NCI-H2227 (cell line): ENCODE data around the gene BPIFB2.

Experiments used
- DNase-seq: peaks from one replicate; lab custom pipeline; 2025; ENCODE audit not compliant: unreplicated experiment; lab: John Stamatoyannopoulos, UW

The BPIFB2 gene

DNA sequence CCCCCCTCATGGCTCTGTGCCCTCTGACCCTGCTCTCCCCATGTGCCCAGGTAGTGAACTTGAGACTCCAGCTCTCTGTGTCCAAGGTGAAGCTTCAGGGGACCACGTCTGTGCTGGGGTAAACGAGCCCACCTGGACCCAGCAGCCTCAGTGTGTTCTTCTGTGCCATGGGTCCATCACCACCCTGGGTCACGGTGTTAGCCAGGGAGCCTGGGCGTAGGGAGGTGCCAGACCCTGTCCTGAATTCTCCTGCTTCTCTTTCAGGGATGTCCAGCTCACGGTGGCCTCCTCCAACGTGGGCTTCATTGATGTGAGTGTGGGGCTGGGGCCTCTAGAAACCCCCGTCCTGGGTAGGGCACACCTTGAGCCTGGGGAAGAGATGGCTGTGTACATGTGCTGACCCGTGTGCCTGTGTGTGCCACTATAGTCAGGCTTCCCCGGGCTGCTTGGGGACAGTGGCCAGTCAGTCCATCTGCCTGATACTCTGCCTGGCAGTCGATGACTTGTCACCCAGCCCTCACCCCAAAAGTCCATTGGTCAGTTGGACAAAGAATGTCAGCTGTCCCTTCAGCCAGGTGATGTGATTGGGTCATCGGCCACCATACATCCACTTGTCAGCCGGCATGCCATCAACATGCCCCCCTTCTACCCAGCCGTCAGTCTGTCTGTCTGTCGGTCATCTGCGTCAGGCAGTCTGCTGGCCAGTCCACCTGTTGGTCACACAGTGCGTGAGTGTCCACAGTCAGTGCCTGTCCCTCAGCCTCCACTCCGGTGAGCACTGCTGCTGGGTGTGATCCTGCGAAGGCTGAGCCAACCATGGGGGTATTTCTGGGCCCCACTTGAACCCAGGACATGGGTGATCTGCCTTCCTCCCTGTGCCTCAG, 13.0 kb downstream of the BPIFB2 start:
- DNase-seq = no peak

DNA sequence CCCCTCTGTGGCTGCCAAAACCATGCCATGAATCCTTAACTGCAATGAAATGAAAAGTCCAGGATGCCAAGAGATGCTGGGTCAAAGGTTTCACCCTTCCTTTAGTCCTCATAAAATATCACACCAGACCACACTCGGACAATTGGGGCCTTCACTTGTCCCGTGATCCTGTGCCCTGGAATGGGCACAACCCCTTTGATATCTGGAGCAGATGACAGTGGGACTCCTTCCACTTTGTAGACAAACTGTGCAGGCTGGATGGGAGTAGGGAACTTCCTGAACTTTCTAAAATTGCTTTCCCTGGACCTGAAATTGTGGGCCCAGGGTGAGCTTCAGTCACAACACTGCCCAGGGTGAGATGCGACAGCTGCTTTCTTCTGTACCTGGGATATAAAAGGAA, 14.4 kb downstream of the BPIFB2 start:
- no peak for DNase-seq

DNA sequence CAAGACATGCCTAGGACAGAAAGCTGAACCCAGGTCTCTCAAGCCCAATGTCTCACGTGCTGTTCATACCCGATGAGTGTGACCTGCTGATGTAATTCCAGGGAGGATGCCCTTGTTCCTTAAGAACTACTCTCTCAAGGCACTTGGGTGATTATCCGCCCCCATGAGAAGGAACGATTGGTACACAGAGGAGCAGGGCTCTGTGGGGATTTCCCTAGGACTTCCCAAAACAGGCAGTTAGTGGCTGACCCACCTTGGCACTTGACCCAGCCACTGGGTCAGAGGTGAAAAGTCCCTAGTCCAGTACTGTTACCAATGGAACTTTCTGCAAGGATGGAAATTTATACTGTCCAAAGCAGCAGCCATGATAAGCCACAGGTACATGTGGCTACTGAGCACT, 14.8 kb downstream of the BPIFB2 start:
- no peak for DNase-seq

DNA sequence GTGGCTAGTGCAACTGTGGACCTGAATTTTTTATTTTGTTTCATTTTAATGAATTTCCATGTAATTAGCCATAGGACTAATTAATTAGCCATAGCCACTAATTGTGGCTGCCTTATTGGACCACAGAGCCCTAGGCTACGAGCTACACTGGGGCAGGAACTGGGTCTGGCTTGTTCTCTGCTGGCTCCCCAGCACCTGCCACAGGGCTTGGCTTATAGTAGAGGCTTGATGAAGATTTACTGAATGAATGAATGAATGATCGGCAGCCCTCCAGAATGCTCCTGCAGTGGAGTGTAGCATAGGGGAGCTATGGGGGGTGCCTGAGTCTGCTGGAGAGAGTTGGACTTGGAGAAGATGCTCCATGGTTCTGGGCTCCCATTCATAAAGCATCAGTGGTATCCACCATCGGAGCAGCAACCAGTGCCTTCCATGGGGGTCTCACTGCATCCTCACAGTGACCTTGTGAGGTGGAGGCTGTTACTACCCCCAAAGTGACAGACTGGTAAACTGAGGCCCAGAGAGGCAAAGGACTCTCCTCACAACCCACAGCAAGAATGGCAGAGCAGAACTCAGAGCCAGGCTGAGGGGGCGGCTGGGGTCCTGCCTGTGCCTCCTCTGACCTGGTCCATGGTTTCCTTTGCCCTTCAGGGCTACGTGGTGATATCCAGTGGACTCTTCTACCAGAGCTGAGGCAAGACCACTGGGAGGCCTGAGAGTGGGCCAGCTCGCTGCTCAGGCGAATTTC, 15.4 kb downstream of the BPIFB2 start:
- no peak for DNase-seq

DNA sequence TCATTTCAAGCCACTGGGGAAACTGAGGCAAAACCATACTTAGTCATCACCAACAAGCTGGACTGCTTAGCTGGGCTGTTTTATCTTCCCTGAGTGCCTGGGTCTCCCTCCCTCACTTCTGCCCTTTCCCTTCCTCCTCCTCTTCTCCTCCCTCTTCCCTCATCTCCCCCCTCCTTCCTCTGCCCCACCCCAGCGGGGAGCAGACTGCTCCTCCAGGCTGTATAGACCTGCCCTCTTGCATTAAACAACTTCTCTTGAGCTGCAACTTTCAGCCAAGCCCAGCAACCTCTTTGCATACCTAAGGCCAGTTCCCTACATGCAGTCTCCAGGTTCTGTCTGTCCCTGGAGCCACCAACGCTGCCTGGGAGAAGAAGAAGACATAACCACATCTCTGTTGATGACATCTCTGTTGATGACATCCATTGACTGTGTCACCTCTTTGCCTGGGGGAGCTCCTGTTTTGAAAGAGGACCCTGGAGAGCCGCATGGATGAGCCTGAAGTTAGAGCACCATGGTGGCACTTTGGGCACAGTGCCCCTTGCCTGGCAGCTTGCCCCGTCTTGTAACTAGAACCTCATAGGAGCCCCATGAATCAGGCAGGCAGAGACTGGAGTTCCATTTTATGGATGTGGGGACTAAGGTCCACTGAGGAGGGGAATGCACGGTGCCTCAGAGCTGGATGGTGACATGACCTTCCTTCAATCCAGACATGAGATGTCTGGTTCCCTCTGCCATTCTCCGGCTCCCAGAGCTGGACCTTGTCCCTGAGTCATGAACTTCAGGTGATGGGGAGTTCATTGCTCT, 16.1 kb downstream of the BPIFB2 start:
- no peak for DNase-seq

DNA sequence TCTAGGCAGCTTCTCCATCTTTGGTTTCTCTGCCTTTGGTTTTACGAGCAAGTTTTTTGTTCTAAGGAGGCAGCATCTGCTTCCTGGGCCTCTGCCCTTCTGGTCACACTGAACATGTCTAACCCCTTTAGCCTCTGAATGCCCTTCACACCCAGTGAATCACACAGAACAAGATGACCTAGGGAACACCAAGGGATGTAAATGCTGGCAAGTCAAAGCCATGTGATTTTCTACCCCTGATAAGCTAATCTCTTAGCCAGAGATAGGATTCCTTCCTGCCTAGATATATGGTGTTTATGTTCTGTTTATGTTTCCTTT, 16.7 kb downstream of the BPIFB2 start:
- no peak for DNase-seq

DNA sequence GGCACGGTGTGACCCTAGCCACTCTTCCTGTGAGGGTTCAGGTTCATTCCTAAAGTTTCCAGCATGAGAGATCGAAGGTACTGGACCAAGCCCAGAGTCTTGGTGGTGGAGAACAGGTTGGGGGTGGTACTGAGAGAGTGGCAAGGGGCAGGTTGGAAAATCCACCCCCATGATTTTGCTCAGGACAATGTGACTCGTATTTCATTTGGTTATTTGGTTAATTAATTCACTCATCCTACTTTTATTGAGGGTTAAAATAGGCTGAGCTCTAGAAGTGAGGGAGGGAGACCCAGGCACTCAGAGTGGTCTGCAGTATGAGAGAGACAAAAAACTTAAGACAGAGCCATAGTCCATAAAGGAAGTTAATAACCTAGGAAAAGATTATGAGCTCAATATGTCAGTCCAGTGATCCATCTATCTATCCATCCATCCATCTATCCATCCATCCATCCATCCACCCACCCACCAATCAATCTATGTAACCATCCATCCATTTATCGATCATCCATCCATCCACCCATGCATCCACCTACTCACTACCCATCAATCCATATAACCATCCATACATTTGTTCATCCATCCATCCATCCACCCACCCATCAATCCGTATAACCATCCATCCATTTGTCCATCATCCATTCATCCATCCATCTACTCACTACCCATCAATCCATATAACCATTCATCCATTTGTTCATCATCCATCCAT, 17.3 kb downstream of the BPIFB2 start:
- no peak for DNase-seq

DNA sequence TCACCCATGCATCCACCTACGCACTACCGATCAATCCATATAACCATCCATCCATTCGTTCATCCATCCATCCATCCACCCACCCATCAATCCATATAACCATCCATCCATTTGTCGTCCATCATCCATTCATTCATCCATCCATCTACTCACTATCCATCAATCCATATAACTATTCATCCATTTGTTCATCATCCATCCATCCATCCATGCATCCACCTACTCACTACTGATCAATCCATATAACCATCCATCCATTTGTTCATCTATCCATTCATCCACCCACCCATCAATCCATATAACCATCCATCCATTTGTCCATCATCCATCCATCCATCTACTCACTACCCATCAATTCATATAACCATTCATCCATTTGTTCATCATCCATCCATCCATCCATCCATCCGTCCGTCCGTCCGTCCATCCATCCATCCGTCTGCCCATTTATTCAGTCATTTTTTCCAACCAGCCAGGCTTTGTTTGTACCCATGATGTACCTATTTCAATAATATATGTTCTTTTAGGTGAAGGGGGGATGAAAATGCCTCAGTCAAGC, 17.9 kb downstream of the BPIFB2 start:
- no peak for DNase-seq

DNA sequence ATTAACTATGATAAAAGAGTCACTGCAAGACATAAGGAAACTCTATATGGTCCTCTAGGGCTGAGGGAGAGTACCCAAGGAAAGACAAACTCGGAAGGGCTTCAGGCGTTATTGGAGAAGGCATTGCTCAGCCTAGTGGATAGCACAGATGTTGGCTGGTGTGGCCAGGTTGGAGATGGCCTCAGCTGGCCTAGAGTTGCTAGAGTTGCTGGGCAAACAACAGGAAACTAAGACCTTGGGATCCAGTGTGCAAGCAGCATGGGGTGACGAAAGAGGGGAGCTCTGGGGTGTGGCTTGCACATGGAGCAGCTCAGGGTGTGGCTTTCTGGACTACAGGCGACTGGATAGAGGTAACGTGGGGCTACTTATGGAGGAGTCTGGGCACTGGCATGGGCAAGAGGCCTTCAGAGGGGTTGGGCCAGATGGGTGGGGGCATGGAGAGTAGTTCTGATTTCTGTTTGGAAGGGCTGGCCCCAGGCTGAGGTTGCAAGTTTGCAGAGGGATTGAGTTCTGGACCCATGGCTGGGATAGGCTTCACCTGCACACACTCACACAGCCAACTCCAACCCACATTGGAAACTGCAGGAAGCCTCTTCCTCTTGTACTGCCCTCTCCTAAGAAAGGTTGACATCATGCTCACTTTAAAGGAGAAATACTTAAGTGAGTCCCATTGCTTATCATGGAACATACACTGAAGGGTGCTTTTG, 18.7 kb downstream of the BPIFB2 start:
- DNase-seq = no peak

DNA sequence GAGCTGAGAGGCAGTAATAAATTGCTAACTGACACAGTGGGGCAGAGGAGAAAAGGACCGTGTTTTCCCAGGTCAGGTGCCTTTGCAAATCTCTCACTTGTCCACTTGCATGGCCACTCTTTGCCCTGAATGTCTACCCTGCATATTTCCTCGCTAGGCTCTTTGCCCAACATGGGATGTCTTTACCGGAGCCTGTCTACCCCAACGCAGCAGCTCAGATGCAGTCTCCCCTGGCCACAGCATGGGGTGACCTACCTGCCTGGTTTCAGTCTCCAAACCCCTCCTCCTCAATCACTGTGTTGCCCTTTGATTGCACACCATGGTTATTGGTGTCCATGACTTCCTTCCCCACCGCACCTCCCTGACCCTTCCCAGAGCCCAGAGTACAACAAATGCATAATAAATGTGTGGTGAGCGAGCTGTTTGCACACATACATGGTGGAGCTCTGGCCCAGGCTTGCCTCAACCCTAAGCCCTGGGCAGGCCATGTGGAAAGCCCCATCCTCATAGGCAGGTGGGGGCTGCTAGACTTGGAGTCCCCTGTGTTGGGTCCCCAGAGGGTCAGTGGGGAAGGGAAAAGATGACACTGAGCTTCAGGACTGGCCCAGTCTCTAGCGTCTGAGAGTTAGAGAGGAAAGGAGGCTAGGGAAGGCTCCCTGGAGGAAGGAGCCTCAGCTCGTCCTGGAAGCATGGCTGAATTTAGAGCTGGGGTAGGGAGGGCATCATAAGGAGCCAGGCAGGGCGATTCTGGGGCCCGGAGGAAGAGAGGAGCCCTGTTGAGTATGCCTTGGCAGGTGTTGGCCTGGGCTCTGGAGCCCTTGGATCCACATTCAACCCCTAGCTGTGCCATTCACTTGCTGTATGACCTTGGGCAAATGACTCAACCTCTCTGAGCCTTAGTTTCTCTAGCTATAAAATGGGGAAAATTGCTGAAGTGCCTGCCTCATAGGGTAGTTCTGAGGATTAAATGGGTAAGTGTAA, 19.6 kb downstream of the BPIFB2 start:
- no peak for DNase-seq

DNA sequence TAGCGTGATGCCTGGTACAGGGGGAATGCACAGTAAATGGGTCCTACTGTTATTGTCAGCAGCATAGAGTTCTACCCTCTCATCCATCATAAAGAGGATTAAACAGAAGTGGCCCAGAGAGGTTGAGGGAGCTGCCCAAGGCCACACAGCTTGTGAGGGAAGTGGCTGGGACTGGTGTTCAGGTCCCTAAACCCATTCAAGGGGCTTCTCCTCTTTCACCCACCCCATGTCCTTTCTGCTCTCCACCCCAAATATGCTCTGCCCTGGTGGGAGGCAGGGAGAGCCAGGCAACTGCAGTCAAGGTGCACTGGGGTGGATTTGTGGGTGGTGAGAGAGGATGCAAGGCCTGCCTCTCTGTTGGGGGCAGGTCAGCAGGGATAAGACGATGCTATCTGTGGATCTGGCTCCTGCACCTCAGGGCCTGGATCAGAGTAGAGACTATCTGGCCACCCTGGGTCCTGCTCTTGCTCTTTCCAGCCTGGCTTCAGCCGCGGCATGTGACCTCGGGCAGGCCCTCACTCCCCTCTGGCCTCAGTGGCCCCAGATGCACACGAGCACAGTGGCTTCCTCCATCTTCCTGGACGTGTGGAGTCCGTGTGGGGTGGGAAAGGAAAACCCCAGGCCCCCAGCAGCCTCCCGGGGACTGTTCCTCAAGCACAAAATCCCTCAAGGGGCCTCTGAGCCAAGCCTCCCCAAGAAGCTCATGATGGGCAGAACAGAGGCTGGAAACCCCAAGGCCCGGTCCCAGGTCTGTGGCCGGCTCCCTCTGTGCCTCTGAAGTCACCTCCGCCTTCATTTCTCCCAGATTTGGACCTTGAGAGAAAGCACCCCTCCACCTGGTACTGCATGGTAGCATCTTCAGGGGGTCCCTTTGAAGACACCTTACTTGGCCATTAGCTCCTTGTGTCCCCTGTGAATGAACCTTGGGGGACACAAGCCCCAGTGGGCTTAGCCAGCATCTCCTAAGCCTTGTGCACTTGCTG, 20.6 kb downstream of the BPIFB2 start:
- no peak for DNase-seq

DNA sequence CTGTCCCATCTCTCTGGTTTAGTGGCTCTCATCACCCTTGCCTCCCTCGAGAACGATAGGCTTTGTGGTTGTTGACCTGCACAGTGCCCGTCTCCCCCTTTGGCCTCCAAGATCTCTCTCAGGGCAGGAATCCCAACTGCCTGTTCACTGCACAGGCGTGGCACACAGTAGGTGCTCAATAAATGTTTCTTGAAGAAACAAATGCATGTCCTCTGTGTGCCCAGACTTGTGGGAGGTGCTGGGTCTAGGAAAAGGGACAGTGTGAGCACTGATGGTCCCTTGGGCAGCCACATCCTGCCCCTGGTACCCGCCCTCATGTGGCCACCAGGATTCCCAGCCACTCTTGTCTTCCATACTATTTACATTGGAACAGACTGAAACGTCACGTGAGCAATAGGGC, 21.4 kb downstream of the BPIFB2 start:
- no peak for DNase-seq

DNA sequence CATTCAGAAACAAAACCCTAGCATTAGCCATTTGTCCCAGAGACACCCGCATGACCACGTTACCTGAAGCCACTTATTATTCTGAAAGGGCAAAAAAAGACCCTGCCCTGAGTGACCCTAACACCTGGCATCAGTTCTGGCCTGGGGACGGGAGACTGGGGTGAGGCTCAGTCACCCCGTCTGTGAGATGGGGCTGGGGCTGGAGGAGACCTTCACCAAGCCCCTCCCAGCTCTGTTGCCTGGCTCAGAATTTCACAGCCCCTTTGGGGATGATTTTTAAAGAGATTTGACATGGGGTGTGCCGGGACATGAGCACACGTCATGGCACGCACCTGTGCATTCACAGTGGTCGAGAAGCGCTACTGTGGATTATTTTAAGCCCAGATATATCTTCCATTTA, 22.6 kb downstream of the BPIFB2 start:
- no peak for DNase-seq

DNA sequence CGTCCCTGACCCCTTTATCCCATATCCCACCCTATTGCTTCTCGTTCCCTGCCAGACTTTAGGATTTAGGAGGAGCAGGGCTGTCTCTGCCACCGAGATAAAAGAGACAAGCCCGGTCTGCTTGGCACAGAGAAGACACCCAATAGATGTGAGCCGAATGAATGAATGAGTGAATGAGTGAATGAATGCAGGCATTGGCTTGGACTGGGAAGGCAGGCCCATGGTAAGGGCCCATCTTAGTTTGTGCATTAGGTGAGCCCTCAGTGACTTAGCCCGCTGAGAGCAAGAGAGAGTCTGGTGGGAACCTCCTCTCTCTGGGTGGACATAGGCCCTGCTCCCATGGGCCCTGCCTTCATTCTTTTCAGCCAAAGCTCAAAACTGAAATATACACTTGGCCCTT, 23.1 kb downstream of the BPIFB2 start:
- no peak for DNase-seq

DNA sequence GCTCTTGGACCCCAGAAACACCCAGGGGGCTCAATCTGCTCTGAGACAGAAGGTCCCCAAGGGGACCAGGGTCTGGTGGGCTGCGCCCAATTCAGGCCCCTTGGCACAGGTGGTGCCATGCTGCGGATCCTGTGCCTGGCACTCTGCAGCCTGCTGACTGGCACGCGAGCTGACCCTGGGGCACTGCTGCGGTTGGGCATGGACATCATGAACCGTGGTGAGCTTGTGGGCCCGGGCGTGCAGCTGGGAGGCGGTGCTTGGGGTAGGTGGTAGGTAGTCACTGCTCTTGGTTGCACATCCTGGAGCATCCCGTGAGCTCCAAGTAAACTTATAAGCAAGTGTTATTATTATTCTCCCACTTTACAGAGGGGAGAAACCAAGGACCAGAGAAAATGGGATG, 24.0 kb downstream of the BPIFB2 start, which contains the start of gene BPIFB6:
Gene BPIFB6 (plus strand): TSS at position 118 of the 400 bp plus-strand sequence. CDS start 0 bp downstream, at position 118.
- no peak for DNase-seq

DNA sequence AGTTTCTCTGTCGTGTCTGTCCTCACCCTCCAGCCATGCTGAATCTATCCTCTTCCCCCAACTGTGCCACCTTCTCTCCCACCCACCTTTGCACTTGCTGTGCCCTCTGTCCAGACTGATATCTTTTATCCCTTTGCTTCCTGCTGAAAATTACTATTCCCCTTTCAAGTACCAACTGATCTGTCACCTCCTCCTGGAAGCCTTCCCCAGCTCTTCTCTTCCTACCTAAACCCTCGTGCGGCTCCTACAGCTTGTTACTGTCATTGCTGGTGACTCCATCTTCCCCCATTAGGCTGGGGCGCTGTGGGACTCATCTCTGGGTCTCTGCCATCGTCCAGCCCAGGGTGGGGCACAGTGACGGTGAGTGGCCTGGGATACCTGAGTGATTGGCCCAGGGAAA, 25.1 kb downstream of the BPIFB2 start:
- DNase-seq = no peak

DNA sequence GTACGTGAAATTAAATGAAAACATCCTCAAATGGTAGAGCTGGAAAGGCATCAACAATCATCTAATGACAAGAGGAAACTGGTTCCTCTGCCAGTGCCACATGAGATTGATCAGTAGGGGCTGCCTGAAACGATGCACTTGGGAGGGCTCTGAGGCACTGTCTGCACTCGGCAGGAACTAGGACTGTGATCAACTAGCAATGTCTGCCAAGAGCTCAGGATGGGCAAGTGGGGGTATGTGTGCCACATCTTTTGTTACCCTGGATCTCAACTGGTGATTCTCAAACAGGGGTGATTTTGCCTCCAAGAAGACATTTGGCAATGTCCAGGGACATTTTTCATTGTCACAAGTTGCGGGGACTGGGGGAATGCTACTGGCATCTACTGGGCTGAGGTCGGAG, 25.9 kb downstream of the BPIFB2 start:
- DNase-seq = no peak

DNA sequence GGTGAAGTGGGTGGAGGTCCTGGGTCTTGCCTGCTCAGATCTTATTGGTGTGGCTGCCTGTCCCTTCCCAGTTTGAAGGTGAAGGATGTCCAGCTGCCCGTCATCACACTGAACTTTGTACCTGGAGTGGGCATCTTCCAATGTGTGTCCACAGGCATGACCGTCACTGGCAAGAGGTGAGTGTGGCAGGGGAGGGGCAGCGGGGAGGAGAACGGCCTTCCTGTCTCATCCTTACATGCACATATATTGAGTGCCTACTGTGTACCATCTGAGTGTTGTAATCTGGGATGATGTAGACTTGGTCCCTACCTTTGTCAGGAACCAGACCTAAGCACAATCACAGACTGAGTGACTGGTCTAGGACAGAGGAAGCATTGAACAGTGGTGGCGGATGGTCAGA, 26.6 kb downstream of the BPIFB2 start:
- DNase-seq = no peak
